HEK293 (cell line): ENCODE data around the gene TRIM22.

Source experiments
- CTCF ChIA-PET: fragments of 350-600 bp; formaldehyde crosslinking; extraction: SDS; loops from one replicate; lab custom pipeline; 2021; ENCODE audit warnings: antibody characterized with exemption; lab: Yijun Ruan, JAX
- POLR2A ChIA-PET: fragments of 300-600 bp; formaldehyde crosslinking; extraction: SDS; loops from one replicate; lab custom pipeline; 2020; ENCODE audit warnings: antibody characterized with exemption, inconsistent platforms; lab: Yijun Ruan, JAX
- H3K27ac ChIP-seq: fragments of 200-500 bp; sonication (Bioruptor generic); 2 replicates; pipeline ENCODE4 v1.5.1; 2014; ENCODE audit warnings: low read depth, low read length, control low read depth, inconsistent platforms; ENCODE audit errors: extremely low read depth
- H3K36me3 ChIP-seq, 2 experiments: fragments of 200-500 bp in 1 of 2; sonication (Bioruptor generic) in 1 of 2; 1 replicate in 1 of 2; 2 replicates in 1 of 2; pipeline ENCODE4 v1.5.1; 2014 to 2017; ENCODE audit warnings: inconsistent platforms in 2 of 2, low read length in 2 of 2; ENCODE audit not compliant: control insufficient read depth in 2 of 2, insufficient read depth in 1 of 2
- H3K4me1 ChIP-seq: fragments of 200-500 bp; sonication (Bioruptor generic); 2 replicates; pipeline ENCODE4 v1.5.1; 2014; ENCODE audit warnings: mild to moderate bottlenecking, low read length, inconsistent platforms; ENCODE audit not compliant: control insufficient read depth, insufficient read depth
- H3K4me3 ChIP-seq: 2 replicates; pipeline ENCODE4 v1.5.1; 2011; ENCODE audit warnings: low read depth, mild to moderate bottlenecking, control low read depth, low read length, moderate library complexity
- H3K9me3 ChIP-seq: fragments of 200-500 bp; sonication (Bioruptor generic); 2 replicates; pipeline ENCODE4 v1.5.1; 2014; ENCODE audit warnings: low read depth, low read length, inconsistent platforms; ENCODE audit not compliant: control insufficient read depth, insufficient read depth
- BCL6B ChIP-seq: fragments of 450-650 bp; formaldehyde crosslinking; IDR thresholded peaks from 2 replicates; pipeline ENCODE4 v1.5.1; 2017; ENCODE audit warnings: missing biosample characterization, missing genetic modification characterization
- EGR2 ChIP-seq: fragments of 450-650 bp; formaldehyde crosslinking; IDR thresholded peaks from 2 replicates; pipeline ENCODE4 v1.5.1; 2016; ENCODE audit warnings: low read depth, missing biosample characterization, missing genetic modification characterization
- GLIS1 ChIP-seq: fragments of 450-650 bp; formaldehyde crosslinking; IDR thresholded peaks from 2 replicates; pipeline ENCODE4 v1.5.1; 2016; ENCODE audit warnings: missing biosample characterization, missing genetic modification characterization
- HIC1 ChIP-seq: fragments of 450-650 bp; formaldehyde crosslinking; IDR thresholded peaks from 2 replicates; pipeline ENCODE4 v1.5.1; 2016; ENCODE audit warnings: missing biosample characterization, missing genetic modification characterization
- HOXD13 ChIP-seq: sonication (generic); formaldehyde crosslinking; IDR thresholded peaks from 2 replicates; pipeline ENCODE4 v1.8.0; 2022; ENCODE audit warnings: missing genetic modification reagents, borderline replicate concordance
- KLF7 ChIP-seq: fragments of 450-650 bp; formaldehyde crosslinking; IDR thresholded peaks from 2 replicates; pipeline ENCODE4 v1.5.1; 2016; ENCODE audit warnings: missing biosample characterization, missing genetic modification characterization, borderline replicate concordance
- KLF9 ChIP-seq: fragments of 450-650 bp; formaldehyde crosslinking; IDR thresholded peaks from 2 replicates; pipeline ENCODE4 v1.5.1; 2016; ENCODE audit warnings: missing biosample characterization, missing genetic modification characterization, low read depth
- MYNN ChIP-seq: fragments of 450-650 bp; formaldehyde crosslinking; IDR thresholded peaks from 2 replicates; pipeline ENCODE4 v1.5.1; 2016; ENCODE audit warnings: missing biosample characterization, missing genetic modification characterization, borderline replicate concordance
- PATZ1 ChIP-seq: fragments of 450-650 bp; formaldehyde crosslinking; IDR thresholded peaks from 2 replicates; pipeline ENCODE4 v1.5.1; 2016; ENCODE audit warnings: missing biosample characterization, missing genetic modification characterization
- SP3 ChIP-seq: fragments of 450-650 bp; formaldehyde crosslinking; IDR thresholded peaks from 2 replicates; pipeline ENCODE4 v1.5.1; 2016; ENCODE audit warnings: missing biosample characterization, missing genetic modification characterization
- SP7 ChIP-seq: fragments of 450-650 bp; formaldehyde crosslinking; IDR thresholded peaks from 2 replicates; pipeline ENCODE4 v1.5.1; 2016; ENCODE audit warnings: missing biosample characterization, missing genetic modification characterization
- ZFHX2 ChIP-seq: fragments of 450-650 bp; formaldehyde crosslinking; conservative IDR thresholded peaks from 2 replicates; pipeline ENCODE4 v1.5.1; 2016; ENCODE audit warnings: missing biosample characterization, missing genetic modification characterization
- ZNF114 ChIP-seq: fragments of 450-650 bp; formaldehyde crosslinking; IDR thresholded peaks from 2 replicates; pipeline ENCODE4 v1.5.0; 2017; ENCODE audit warnings: missing biosample characterization, missing genetic modification characterization
- ZNF132 ChIP-seq: fragments of 450-650 bp; formaldehyde crosslinking; IDR thresholded peaks from 2 replicates; pipeline ENCODE4 v1.5.1; 2017; ENCODE audit warnings: missing biosample characterization, missing genetic modification characterization, borderline replicate concordance
- ZNF239 ChIP-seq: fragments of 450-650 bp; formaldehyde crosslinking; IDR thresholded peaks from 2 replicates; pipeline ENCODE4 v1.5.1; 2016; ENCODE audit warnings: missing biosample characterization, missing genetic modification characterization
- ZNF341 ChIP-seq: fragments of 450-650 bp; formaldehyde crosslinking; IDR thresholded peaks from 2 replicates; pipeline ENCODE4; 2016; ENCODE audit warnings: low read depth, missing biosample characterization, missing genetic modification characterization
- ZNF518A ChIP-seq: fragments of 450-650 bp; formaldehyde crosslinking; conservative IDR thresholded peaks from 2 replicates; pipeline ENCODE4 v1.5.1; 2016; ENCODE audit warnings: low read depth, missing biosample characterization, missing genetic modification characterization
- ZNF529 ChIP-seq: fragments of 450-650 bp; formaldehyde crosslinking; IDR thresholded peaks from 2 replicates; pipeline ENCODE4 v1.5.1; 2017; ENCODE audit warnings: missing genetic modification characterization, missing biosample characterization; ENCODE audit not compliant: insufficient replicate concordance
- ZNF626 ChIP-seq: fragments of 450-650 bp; sonication (Bioruptor Pico); formaldehyde crosslinking; IDR thresholded peaks from 2 replicates; pipeline ENCODE4 v1.5.1; 2018; ENCODE audit warnings: missing biosample characterization, missing genetic modification characterization, inconsistent platforms
- ZNF664 ChIP-seq: fragments of 450-650 bp; formaldehyde crosslinking; IDR thresholded peaks from 2 replicates; pipeline ENCODE4 v1.5.1; 2016; ENCODE audit warnings: missing biosample characterization, missing genetic modification characterization
- ZXDB ChIP-seq: fragments of 450-650 bp; formaldehyde crosslinking; IDR thresholded peaks from 2 replicates; pipeline ENCODE4 v1.5.1; 2016; ENCODE audit warnings: missing biosample characterization, missing genetic modification characterization
- TF ChIP-seq, protein P1 (sequence below): fragments of 450-650 bp; formaldehyde crosslinking; IDR thresholded peaks from 2 replicates; pipeline ENCODE4 v1.5.1; 2017; ENCODE audit warnings: missing biosample characterization, missing genetic modification characterization
- TF ChIP-seq, protein P2 (sequence below): fragments of 450-650 bp; formaldehyde crosslinking; IDR thresholded peaks from 2 replicates; pipeline ENCODE4 v1.5.1; 2017; ENCODE audit warnings: missing biosample characterization, missing genetic modification characterization

Gene TRIM22

GRCh38 chr11:5705688-5706087, 16.1 kb downstream of the TRIM22 start:
- TF ChIP-seq EGR2 (tag by site-specific recombination), result no peak
- no peak for TF ChIP-seq ZNF518A (tag by site-specific recombination)
- TF ChIP-seq KLF7 (tag by site-specific recombination), result no peak
- no peak for TF ChIP-seq ZNF664 (tag by site-specific recombination)
- TF ChIP-seq PATZ1 (tag by site-specific recombination), result no peak
- no peak for TF ChIP-seq ZNF626 (tag by site-specific recombination)
- no peak for TF ChIP-seq GLIS1 (tag by site-specific recombination)
- TF ChIP-seq ZFHX2 (tag by site-specific recombination), result no peak
- no peak for TF ChIP-seq ZNF114 (tag by site-specific recombination)
- no peak for TF ChIP-seq KLF9 (tag by site-specific recombination)
- TF ChIP-seq ZNF239 (tag by site-specific recombination), result no peak
- no peak for TF ChIP-seq ZNF132 (tag by site-specific recombination)
- no peak for TF ChIP-seq BCL6B (tag by site-specific recombination)
- ChIA-PET CTCF (no interaction called here), POLR2A (no interaction called here)
- Histone ChIP-seq H3K9me3 (no peaks in the 10 kb centered on the region), H3K4me1 (no peaks in the 10 kb centered on the region), H3K4me3 (no peak overlapping the region), H3K27ac (no peak overlapping the region), H3K36me3 (no peaks in the 10 kb centered on the region)

DNA sequence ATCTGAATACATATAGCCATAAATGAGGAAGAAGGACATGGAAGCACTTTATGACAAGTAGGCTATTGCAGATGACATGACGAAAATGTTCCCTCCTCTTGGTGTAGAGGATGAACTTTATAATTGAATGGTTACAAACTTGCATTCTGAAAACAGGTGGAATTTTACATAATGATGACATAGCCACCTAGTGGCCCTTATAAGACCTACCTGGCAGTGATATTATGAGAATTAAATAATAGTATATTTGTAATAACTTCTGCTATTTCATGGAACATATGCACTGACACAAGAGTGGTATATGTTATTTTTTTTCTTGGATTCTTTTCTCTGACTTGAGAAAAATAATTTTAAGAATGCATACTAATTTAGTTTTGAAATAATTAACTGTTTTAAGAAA, 22.9 kb downstream of the TRIM22 start:
- ChIA-PET POLR2A (no interaction called here), CTCF (interaction anchor here (0.6 to 1.6 kb wide), 4 partner anchors 48 to 308 kb away, joined by 3 to 5 read pairs (median 4); no protein-coding TSS in a partner anchor)
- TF ChIP-seq ZNF529 (tag by site-specific recombination), result no peak
- TF ChIP-seq, protein P1, sequence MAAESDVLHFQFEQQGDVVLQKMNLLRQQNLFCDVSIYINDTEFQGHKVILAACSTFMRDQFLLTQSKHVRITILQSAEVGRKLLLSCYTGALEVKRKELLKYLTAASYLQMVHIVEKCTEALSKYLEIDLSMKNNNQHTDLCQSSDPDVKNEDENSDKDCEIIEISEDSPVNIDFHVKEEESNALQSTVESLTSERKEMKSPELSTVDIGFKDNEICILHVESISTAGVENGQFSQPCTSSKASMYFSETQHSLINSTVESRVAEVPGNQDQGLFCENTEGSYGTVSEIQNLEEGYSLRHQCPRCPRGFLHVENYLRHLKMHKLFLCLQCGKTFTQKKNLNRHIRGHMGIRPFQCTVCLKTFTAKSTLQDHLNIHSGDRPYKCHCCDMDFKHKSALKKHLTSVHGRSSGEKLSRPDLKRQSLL (tag by site-specific recombination), result no peak
- TF ChIP-seq ZXDB, result no peak
- no peak for TF ChIP-seq ZNF341 (tag by site-specific recombination)
- TF ChIP-seq SP7 (tag by site-specific recombination), result no peak
- TF ChIP-seq, protein P2, sequence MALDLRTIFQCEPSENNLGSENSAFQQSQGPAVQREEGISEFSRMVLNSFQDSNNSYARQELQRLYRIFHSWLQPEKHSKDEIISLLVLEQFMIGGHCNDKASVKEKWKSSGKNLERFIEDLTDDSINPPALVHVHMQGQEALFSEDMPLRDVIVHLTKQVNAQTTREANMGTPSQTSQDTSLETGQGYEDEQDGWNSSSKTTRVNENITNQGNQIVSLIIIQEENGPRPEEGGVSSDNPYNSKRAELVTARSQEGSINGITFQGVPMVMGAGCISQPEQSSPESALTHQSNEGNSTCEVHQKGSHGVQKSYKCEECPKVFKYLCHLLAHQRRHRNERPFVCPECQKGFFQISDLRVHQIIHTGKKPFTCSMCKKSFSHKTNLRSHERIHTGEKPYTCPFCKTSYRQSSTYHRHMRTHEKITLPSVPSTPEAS (tag by site-specific recombination), result no peak
- no peak for TF ChIP-seq HIC1 (tag by site-specific recombination)
- TF ChIP-seq SP3, result no peak
- TF ChIP-seq HOXD13 (CRISPR knock-in tag), result no peak
- no peak for TF ChIP-seq MYNN (tag by site-specific recombination)

More for the DNA sequence above, 22.9 kb downstream of the TRIM22 start:
- no peaks in the 10 kb centered on the region for H3K36me3 ChIP-seq
- H3K4me1 ChIP-seq, result no peaks in the 10 kb centered on the region
- H3K4me3 ChIP-seq, result no peak overlapping the region
- no peaks in the 10 kb centered on the region for H3K9me3 ChIP-seq
- no peak overlapping the region for H3K27ac ChIP-seq
